Cardiac fibroblast (primary cell): ENCODE measurements around the gene PCGF3.

Experiments used
- DNase-seq, 2 donors: peaks; one replicate each; pipeline versions ENCODE4 v3.0.0 to v3.0.0-alpha.2; 2010; ENCODE audit warnings: low read depth in 2 of 2
- H3K4me3 ChIP-seq, 2 donors: replicated peaks in 1 of 2; 1 replicate in 1 of 2; 2 replicates in 1 of 2; pipeline ENCODE4 v1.5.1; 2011; ENCODE audit warnings: low read depth in 2 of 2, low read length in 2 of 2, mild to moderate bottlenecking in 2 of 2, moderate library complexity in 1 of 2
- CTCF ChIP-seq: IDR thresholded peaks from one replicate; pipeline ENCODE4 v1.5.1; 2011; ENCODE audit warnings: low read depth, mild to moderate bottlenecking, low read length, inconsistent platforms

Gene PCGF3

GRCh38 chr4:740011-740410 is 34.4 kb downstream of the PCGF3 start:
- DNase-seq = no peak
- no peak for TF ChIP-seq CTCF
- no peak overlapping the region for H3K4me3 ChIP-seq

- TF ChIP-seq CTCF = no peak
- peak in 1 of 2 donors; percentile 46 for DNase-seq
- H3K4me3 ChIP-seq = no peak overlapping the region
These were observed 35.1 kb downstream of the PCGF3 start for GRCh38 chr4:740656-741282.

GRCh38 chr4:742096-742741 is 36.6 kb downstream of the PCGF3 start:
- H3K4me3 ChIP-seq = no peak overlapping the region
- no peak for TF ChIP-seq CTCF
- no peak for DNase-seq

GRCh38 chr4:742742-743311 is 37.2 kb downstream of the PCGF3 start:
- peak; percentile 93 for TF ChIP-seq CTCF
- DNase-seq = peak; percentile 72 to 74
- H3K4me3 ChIP-seq = no peak overlapping the region

GRCh38 chr4:743463-744211 is 38.0 kb downstream of the PCGF3 start:
- TF ChIP-seq CTCF = no peak
- no peak overlapping the region for H3K4me3 ChIP-seq
- DNase-seq = peak in 1 of 2 donors; percentile 63

- no peak for TF ChIP-seq CTCF
- DNase-seq = no peak
- no peak overlapping the region for H3K4me3 ChIP-seq
These were observed 38.7 kb downstream of the PCGF3 start for GRCh38 chr4:744212-744841.
